ENCODE data around the gene GNAQ.

The GNAQ gene

GRCh38 chr9:77815260-77815659, 216.4 kb downstream of the GNAQ start:
- DNase-seq (ENCODE audit: low read depth in 2 of 2) = no peak

GRCh38 chr9:77811832-77812231, 219.8 kb downstream of the GNAQ start:
- DNase-seq (ENCODE audit: low read depth in 2 of 2) = no peak

GRCh38 chr9:77810637-77811119, 220.9 kb downstream of the GNAQ start:
- no peak for DNase-seq (ENCODE audit: low read depth in 2 of 2)

GRCh38 chr9:77810047-77810446, 221.6 kb downstream of the GNAQ start:
- DNase-seq (ENCODE audit: low read depth in 2 of 2) = no peak

GRCh38 chr9:77809552-77809951, 222.1 kb downstream of the GNAQ start:
- no peak for DNase-seq (ENCODE audit: low read depth in 2 of 2)

- DNase-seq (ENCODE audit: low read depth in 2 of 2) = no peak
Observed at GRCh38 chr9:77808751-77809081, 222.9 kb downstream of the GNAQ start.

GRCh38 chr9:77807846-77808750, 223.5 kb downstream of the GNAQ start:
- no peak for DNase-seq (ENCODE audit: low read depth in 2 of 2)

- DNase-seq (ENCODE audit: low read depth in 2 of 2) = no peak
Observed at GRCh38 chr9:77807281-77807683, 224.3 kb downstream of the GNAQ start.

- DNase-seq (ENCODE audit: low read depth in 2 of 2) = no peak
Observed at GRCh38 chr9:77806741-77807140, 224.9 kb downstream of the GNAQ start.

- no peak for DNase-seq (ENCODE audit: low read depth in 2 of 2)
Observed at GRCh38 chr9:77805810-77806209, 225.8 kb downstream of the GNAQ start.

GRCh38 chr9:77803423-77803822, 228.2 kb downstream of the GNAQ start:
- DNase-seq (ENCODE audit: low read depth in 2 of 2) = no peak

- DNase-seq (ENCODE audit: low read depth in 2 of 2) = no peak
Observed at GRCh38 chr9:77802515-77803293, 228.9 kb downstream of the GNAQ start.

GRCh38 chr9:77802064-77802463, 229.5 kb downstream of the GNAQ start:
- no peak for DNase-seq (ENCODE audit: low read depth in 2 of 2)

GRCh38 chr9:77800924-77801551, 230.6 kb downstream of the GNAQ start:
- no peak for DNase-seq (ENCODE audit: low read depth in 2 of 2)

GRCh38 chr9:77798140-77798539, 233.5 kb downstream of the GNAQ start:
- DNase-seq (ENCODE audit: low read depth in 2 of 2) = no peak

- DNase-seq (ENCODE audit: low read depth in 2 of 2) = no peak
Observed at GRCh38 chr9:77794985-77795384, 236.6 kb downstream of the GNAQ start.

- no peak for DNase-seq (ENCODE audit: low read depth in 2 of 2)
Observed at GRCh38 chr9:77793849-77794248, 237.8 kb downstream of the GNAQ start.

- DNase-seq (ENCODE audit: low read depth in 2 of 2) = no peak
Observed at GRCh38 chr9:77789891-77790290, 241.7 kb downstream of the GNAQ start.

- no peak for DNase-seq (ENCODE audit: low read depth in 2 of 2)
Observed at GRCh38 chr9:77785341-77785740, 246.3 kb downstream of the GNAQ start.

GRCh38 chr9:77783518-77783917, 248.1 kb downstream of the GNAQ start:
- no peak for DNase-seq (ENCODE audit: low read depth in 2 of 2)

GRCh38 chr9:77779010-77779409, 252.6 kb downstream of the GNAQ start:
- DNase-seq (ENCODE audit: low read depth in 2 of 2) = no peak

- DNase-seq (ENCODE audit: low read depth in 2 of 2) = no peak
Observed at GRCh38 chr9:77773381-77773780, 258.2 kb downstream of the GNAQ start.
